CD4-positive, alpha-beta T cell treated with Interleukin-21 for 1 hour (primary cell): Measurements from ENCODE around the gene LIMK2.
"Not testable (repeated sequence)": the region's sequence is repeated elsewhere in the genome, so short reads cannot be mapped to it uniquely, and the experiment has no call there.

Source experiments
- DNase-seq: peaks from one replicate; pipeline ENCODE4 v3.0.0-alpha.2; 2020

The LIMK2 gene

GRCh38 chr22:31212783-31213629, 908 bp downstream of the LIMK2 start:
- no peak for DNase-seq

GRCh38 chr22:31215018-31215535, 3.0 kb downstream of the LIMK2 start:
- DNase-seq: no peak

GRCh38 chr22:31218565-31219262, 6.6 kb downstream of the LIMK2 start:
- no peak for DNase-seq

GRCh38 chr22:31221084-31221483, 9.0 kb downstream of the LIMK2 start:
- no peak for DNase-seq

- no peak for DNase-seq
These were observed 10.6 kb downstream of the LIMK2 start for GRCh38 chr22:31222736-31223135.

- no peak for DNase-seq
These were observed 11.7 kb downstream of the LIMK2 start for GRCh38 chr22:31223786-31224191.

- DNase-seq: not testable (repeated sequence)
These were observed 12.6 kb downstream of the LIMK2 start for GRCh38 chr22:31224691-31225090.

GRCh38 chr22:31227186-31227585, 15.1 kb downstream of the LIMK2 start:
- no peak for DNase-seq

- DNase-seq: peak; percentile 23
These were observed 17.4 kb downstream of the LIMK2 start for GRCh38 chr22:31229402-31230079.

- DNase-seq: peak; percentile 37
These were observed 18.2 kb downstream of the LIMK2 start for GRCh38 chr22:31230155-31230870.

- peak; percentile 72 for DNase-seq
These were observed 18.9 kb downstream of the LIMK2 start for GRCh38 chr22:31230871-31231621.

GRCh38 chr22:31233001-31233400, 20.9 kb downstream of the LIMK2 start:
- DNase-seq: no peak

- DNase-seq: peak; percentile 17
These were observed 23.0 kb downstream of the LIMK2 start for GRCh38 chr22:31235081-31235480.

GRCh38 chr22:31236044-31236443, 23.9 kb downstream of the LIMK2 start:
- not testable (repeated sequence) for DNase-seq

GRCh38 chr22:31238057-31238456, 26.0 kb downstream of the LIMK2 start:
- DNase-seq: no peak

- no peak for DNase-seq
These were observed 27.8 kb downstream of the LIMK2 start for GRCh38 chr22:31239771-31240370.

GRCh38 chr22:31241200-31241599, 29.1 kb downstream of the LIMK2 start:
- DNase-seq: no peak

GRCh38 chr22:31241936-31242335, 29.8 kb downstream of the LIMK2 start:
- no peak for DNase-seq

GRCh38 chr22:31243339-31244045, 31.4 kb downstream of the LIMK2 start:
- DNase-seq: no peak

GRCh38 chr22:31244046-31244942, 32.2 kb downstream of the LIMK2 start:
- no peak for DNase-seq
